AG09319 (cell line): ENCODE measurements around the gene EXOC3.

Source experiments
- DNase-seq: peaks from one replicate; pipeline ENCODE4 v3.0.0-alpha.2; 2010; ENCODE audit warnings: low read depth; ENCODE audit errors: extremely low read depth
- CTCF ChIP-seq: IDR thresholded peaks from 2 replicates; pipeline ENCODE4 v1.5.1; 2011; ENCODE audit warnings: low read depth, mild to moderate bottlenecking, inconsistent platforms, low read length, moderate library complexity

The EXOC3 gene

GRCh38 chr5:439181-439580, 3.8 kb upstream of the EXOC3 start:
- no peak for TF ChIP-seq CTCF
- DNase-seq: no peak

GRCh38 chr5:439636-440035, 3.3 kb upstream of the EXOC3 start:
- DNase-seq: no peak
- no peak for TF ChIP-seq CTCF

GRCh38 chr5:440401-441201, 2.4 kb upstream of the EXOC3 start:
- no peak for TF ChIP-seq CTCF

GRCh38 chr5:441996-442334, 1.0 kb upstream of the EXOC3 start:
- no peak for TF ChIP-seq CTCF
- DNase-seq: no peak

More at GRCh38 chr5:440401-441201, 2.4 kb upstream of the EXOC3 start:
- DNase-seq: no peak

- no peak for DNase-seq
- no peak for TF ChIP-seq CTCF
Observed at GRCh38 chr5:443239-444151, 519 bp downstream of the EXOC3 start.

GRCh38 chr5:444226-444625, 1.2 kb downstream of the EXOC3 start:
- no peak for DNase-seq
- no peak for TF ChIP-seq CTCF

GRCh38 chr5:445591-445990, 2.6 kb downstream of the EXOC3 start:
- no peak for TF ChIP-seq CTCF

More at GRCh38 chr5:445591-445990, 2.6 kb downstream of the EXOC3 start:
- DNase-seq: no peak
